ENCODE data around the gene TTC9C.

GRCh38 chr11:62724171-62724570, 4.1 kb upstream of the TTC9C start:
- TF ChIP-seq CTCF (conservative IDR thresholded peaks at IDR 0.05; ENCODE audit: low read depth, low read length) (no peak), EZH2 (IDR thresholded peaks at IDR 0.05; ENCODE audit: borderline replicate concordance, low read depth, low read length, poor library complexity, severe bottlenecking) (no peak)

Measured in A673 (cell line).